ENCODE data around the gene DYNLRB1.

GRCh38 chr20:34493646-34494045 lies 22.6 kb upstream of the DYNLRB1 start:
- TF ChIP-seq TAF1 (IDR thresholded peaks at IDR 0.05; ENCODE audit: borderline replicate concordance, insufficient read depth, low read length) (no peak), SIN3A (IDR thresholded peaks at IDR 0.05; ENCODE audit: borderline replicate concordance, insufficient read depth, low read length) (no peak), POLR2AphosphoS5 (IDR thresholded peaks at IDR 0.05; ENCODE audit: low read depth, low read length) (no peak), REST (IDR thresholded peaks at IDR 0.05; ENCODE audit: insufficient read depth in 1 of 2, low read depth in 2 of 2, low read length in 2 of 2) (no peak)
